Measurements from ENCODE around the gene C2orf42.
"Not testable (repeated sequence)": the region's sequence is repeated elsewhere in the genome, so short reads cannot be mapped to it uniquely, and the experiment has no call there.

C2orf42 gene

GRCh38 chr2:70161069-70161534, 29.7 kb downstream of the C2orf42 start:
- DNase-seq (ENCODE audit: extremely low spot score): no peak
- TF ChIP-seq NFRKB (IDR thresholded peaks at IDR 0.05) (no peak), ARNT (IDR thresholded peaks at IDR 0.05) (no peak), ZNF384 (IDR thresholded peaks at IDR 0.05) (no peak), LEF1 (IDR thresholded peaks at IDR 0.05; ENCODE audit: borderline replicate concordance) (no peak), BHLHE40 (IDR thresholded peaks at IDR 0.05; ENCODE audit: borderline replicate concordance) (no peak), TARDBP (IDR thresholded peaks at IDR 0.05) (no peak), SUZ12 (IDR thresholded peaks at IDR 0.05) (no peak), FOXM1 (IDR thresholded peaks at IDR 0.05; ENCODE audit: borderline replicate concordance) (no peak), FOXK2 (IDR thresholded peaks at IDR 0.05) (no peak), SP1 (IDR thresholded peaks at IDR 0.05) (no peak), CTBP1 (IDR thresholded peaks at IDR 0.05; ENCODE audit: borderline replicate concordance) (no peak), ELF4 (IDR thresholded peaks at IDR 0.05) (no peak), HDGF (IDR thresholded peaks at IDR 0.05; ENCODE audit: borderline replicate concordance) (no peak)
- POLR2A ChIA-PET: no interaction called here
- CTCF ChIA-PET: no interaction called here

GRCh38 chr2:70160545-70160944, 30.3 kb downstream of the C2orf42 start:
- DNase-seq (ENCODE audit: extremely low spot score): no peak
- TF ChIP-seq CTBP1 (IDR thresholded peaks at IDR 0.05; ENCODE audit: borderline replicate concordance): no peak
- ChIA-PET POLR2A (no interaction called here), CTCF (no interaction called here)

- POLR2A ChIA-PET; CTCF ChIA-PET; DNase-seq (ENCODE audit: extremely low spot score): not testable (repeated sequence)
Measured at GRCh38 chr2:70149130-70149686, 41.6 kb downstream of the C2orf42 start.

GRCh38 chr2:70148211-70148760, 42.5 kb downstream of the C2orf42 start:
- CTCF ChIA-PET: interaction anchor here (1.0 kb wide), 1 partner anchor 232 kb away, joined by 3 read pairs; no protein-coding TSS in a partner anchor
- POLR2A ChIA-PET; DNase-seq (ENCODE audit: extremely low spot score): not testable (repeated sequence)

- ChIA-PET CTCF (no interaction called here), POLR2A (interaction anchor here (1.1 to 5.7 kb wide), 3 partner anchors 45 to 232 kb away, joined by 4 to 62 read pairs (median 5); partner anchors contain the start of genes C2orf42 and MXD1)
- TF ChIP-seq ZNF384 (IDR thresholded peaks at IDR 0.05): no peak
- no peak for DNase-seq (ENCODE audit: extremely low spot score)
Measured at GRCh38 chr2:70145851-70146739, 44.7 kb downstream of the C2orf42 start.

- no peak for DNase-seq (ENCODE audit: extremely low spot score)
- POLR2A ChIA-PET: interaction anchor here (1.1 to 5.7 kb wide), 4 partner anchors 20 to 231 kb away, joined by 4 to 62 read pairs (median 14); partner anchors contain the start of genes C2orf42 and MXD1
- no peak for TF ChIP-seq TARDBP (IDR thresholded peaks at IDR 0.05)
- TF ChIP-seq SUZ12 (IDR thresholded peaks at IDR 0.05): no peak
- TF ChIP-seq FOXK2 (IDR thresholded peaks at IDR 0.05): no peak
- TF ChIP-seq L3MBTL2 (conservative IDR thresholded peaks at IDR 0.05): no peak
- TF ChIP-seq ZNF384 (IDR thresholded peaks at IDR 0.05): no peak
- no peak for TF ChIP-seq ELF4 (IDR thresholded peaks at IDR 0.05)
- no peak for TF ChIP-seq BHLHE40 (IDR thresholded peaks at IDR 0.05; ENCODE audit: borderline replicate concordance)
- no peak for TF ChIP-seq ARNT (IDR thresholded peaks at IDR 0.05)
- no peak for TF ChIP-seq LEF1 (IDR thresholded peaks at IDR 0.05; ENCODE audit: borderline replicate concordance)
- no peak for TF ChIP-seq NFRKB (IDR thresholded peaks at IDR 0.05)
- TF ChIP-seq FOXM1 (IDR thresholded peaks at IDR 0.05; ENCODE audit: borderline replicate concordance): no peak
- TF ChIP-seq FOXA1 (IDR thresholded peaks at IDR 0.05): no peak
- TF ChIP-seq PKNOX1 (IDR thresholded peaks at IDR 0.05): no peak
- TF ChIP-seq HDGF (IDR thresholded peaks at IDR 0.05; ENCODE audit: borderline replicate concordance): no peak
- TF ChIP-seq SP1 (IDR thresholded peaks at IDR 0.05): no peak
- TF ChIP-seq CTBP1 (IDR thresholded peaks at IDR 0.05; ENCODE audit: borderline replicate concordance): no peak
- CTCF ChIA-PET: interaction anchor here (0.6 to 1.0 kb wide), 4 partner anchors 160 to 462 kb away, joined by 3 to 6 read pairs (median 3); no protein-coding TSS in a partner anchor
Measured at GRCh38 chr2:70145144-70145490, 45.7 kb downstream of the C2orf42 start.

GRCh38 chr2:70144443-70145143, 46.2 kb downstream of the C2orf42 start:
- no peak for DNase-seq (ENCODE audit: extremely low spot score)
- TF ChIP-seq ARNT (IDR thresholded peaks at IDR 0.05) (no peak), SUZ12 (IDR thresholded peaks at IDR 0.05) (no peak), LEF1 (IDR thresholded peaks at IDR 0.05; ENCODE audit: borderline replicate concordance) (no peak), FOXM1 (IDR thresholded peaks at IDR 0.05; ENCODE audit: borderline replicate concordance) (no peak), SP1 (IDR thresholded peaks at IDR 0.05) (no peak), CTBP1 (IDR thresholded peaks at IDR 0.05; ENCODE audit: borderline replicate concordance) (no peak)
- ChIA-PET CTCF (interaction anchor here (0.6 to 1.0 kb wide), 4 partner anchors 160 to 461 kb away, joined by 3 to 6 read pairs (median 3); no protein-coding TSS in a partner anchor), POLR2A (interaction anchor here (1.1 to 5.7 kb wide), 6 partner anchors 20 to 230 kb away, joined by 3 to 62 read pairs (median 14); partner anchors contain the start of genes C2orf42, MXD1, PCBP1 and PCYOX1)

Measured in HEK293T (cell line).